ENCODE data around the gene EPB41L5.

The EPB41L5 gene

GRCh38 chr2:120179396-120179795 is 166.5 kb downstream of the EPB41L5 start:
- no peak overlapping the region for H3K9ac ChIP-seq (ENCODE audit: low read length)
- H3F3A ChIP-seq (ENCODE audit: insufficient read depth, low read length), result peaks cover 11% of the 10 kb centered on the region
- H3K27me3 ChIP-seq (replicated peaks; ENCODE audit: insufficient read depth, low read length), result no peaks in the 10 kb centered on the region
- H3K27ac ChIP-seq (ENCODE audit: low read length), result no peak overlapping the region
- H3K4me3 ChIP-seq (ENCODE audit: low read length), result no peak overlapping the region
- H4K20me1 ChIP-seq (ENCODE audit: insufficient read depth, low read length), result no peaks in the 10 kb centered on the region
- no peaks in the 10 kb centered on the region for H3K9me3 ChIP-seq (replicated peaks; ENCODE audit: insufficient read depth, low read length)
- no peaks in the 10 kb centered on the region for H3K36me3 ChIP-seq (replicated peaks; ENCODE audit: insufficient read depth, low read length)
- H3K79me2 ChIP-seq (ENCODE audit: low read length), result no peaks in the 10 kb centered on the region
- no peak for DNase-seq
- H3K4me1 ChIP-seq (ENCODE audit: low read length), result peaks cover 22% of the 10 kb centered on the region
- no peaks in the 10 kb centered on the region for H3K9me2 ChIP-seq (replicated peaks; ENCODE audit: insufficient read depth, low read length)
- H3K4me2 ChIP-seq (ENCODE audit: low read depth, low read length), result no peak overlapping the region
- TF ChIP-seq EZH2 (optimal IDR thresholded peaks at IDR 0.05; ENCODE audit: low read depth, low read length) (no peak), CTCF (IDR thresholded peaks at IDR 0.05; ENCODE audit: low read length) (no peak), EZH2phosphoT487 (IDR thresholded peaks at IDR 0.05; ENCODE audit: low read length) (no peak)
- H2AFZ ChIP-seq (ENCODE audit: low read length), result no peak overlapping the region

GRCh38 chr2:120180066-120180465 is 167.2 kb downstream of the EPB41L5 start:
- H3K27ac ChIP-seq (ENCODE audit: low read length), result no peak overlapping the region
- H4K20me1 ChIP-seq (ENCODE audit: insufficient read depth, low read length), result no peaks in the 10 kb centered on the region
- H3K9me3 ChIP-seq (replicated peaks; ENCODE audit: insufficient read depth, low read length), result no peaks in the 10 kb centered on the region
- no peak overlapping the region for H3K9ac ChIP-seq (ENCODE audit: low read length)
- no peak overlapping the region for H3K4me3 ChIP-seq (ENCODE audit: low read length)
- H3K79me2 ChIP-seq (ENCODE audit: low read length), result no peaks in the 10 kb centered on the region
- DNase-seq, result no peak
- H3K4me1 ChIP-seq (ENCODE audit: low read length), result peaks cover 22% of the 10 kb centered on the region
- no peak overlapping the region for H3K4me2 ChIP-seq (ENCODE audit: low read depth, low read length)
- H3K27me3 ChIP-seq (replicated peaks; ENCODE audit: insufficient read depth, low read length), result no peaks in the 10 kb centered on the region
- no peaks in the 10 kb centered on the region for H3K36me3 ChIP-seq (replicated peaks; ENCODE audit: insufficient read depth, low read length)
- H2AFZ ChIP-seq (ENCODE audit: low read length), result no peak overlapping the region
- peaks cover 11% of the 10 kb centered on the region for H3F3A ChIP-seq (ENCODE audit: insufficient read depth, low read length)
- H3K9me2 ChIP-seq (replicated peaks; ENCODE audit: insufficient read depth, low read length), result no peaks in the 10 kb centered on the region
- TF ChIP-seq CTCF (IDR thresholded peaks at IDR 0.05; ENCODE audit: low read length) (no peak), EZH2 (optimal IDR thresholded peaks at IDR 0.05; ENCODE audit: low read depth, low read length) (no peak), EZH2phosphoT487 (IDR thresholded peaks at IDR 0.05; ENCODE audit: low read length) (no peak)

- Histone ChIP-seq H3K36me3 (replicated peaks; ENCODE audit: insufficient read depth, low read length) (no peaks in the 10 kb centered on the region), H4K20me1 (ENCODE audit: insufficient read depth, low read length) (no peaks in the 10 kb centered on the region), H3F3A (ENCODE audit: insufficient read depth, low read length) (peaks cover 8% of the 10 kb centered on the region), H3K9me2 (replicated peaks; ENCODE audit: insufficient read depth, low read length) (no peaks in the 10 kb centered on the region), H3K4me2 (ENCODE audit: low read depth, low read length) (no peak overlapping the region), H3K4me3 (ENCODE audit: low read length) (no peak overlapping the region), H3K27ac (ENCODE audit: low read length) (no peak overlapping the region), H3K9me3 (replicated peaks; ENCODE audit: insufficient read depth, low read length) (no peaks in the 10 kb centered on the region), H3K4me1 (ENCODE audit: low read length) (peaks cover 15% of the 10 kb centered on the region), H3K79me2 (ENCODE audit: low read length) (no peaks in the 10 kb centered on the region), H2AFZ (ENCODE audit: low read length) (no peak overlapping the region), H3K27me3 (replicated peaks; ENCODE audit: insufficient read depth, low read length) (no peaks in the 10 kb centered on the region), H3K9ac (ENCODE audit: low read length) (no peak overlapping the region)
- TF ChIP-seq CTCF (IDR thresholded peaks at IDR 0.05; ENCODE audit: low read length) (no peak), EZH2phosphoT487 (IDR thresholded peaks at IDR 0.05; ENCODE audit: low read length) (no peak), EZH2 (optimal IDR thresholded peaks at IDR 0.05; ENCODE audit: low read depth, low read length) (no peak)
- no peak for DNase-seq
Measured at GRCh38 chr2:120182019-120182560, 169.2 kb downstream of the EPB41L5 start.
